Gastroesophageal sphincter (tissue), 3 donors: ENCODE results near the gene PSMG4.

Experiments used
- CTCF ChIP-seq, 4 experiments: fragments of 200-600 bp in 2 of 4; fragments of 450-650 bp in 2 of 4; sonication (generic) in 1 of 4; IDR thresholded peaks; one replicate each; pipeline ENCODE4 v1.5.1; 2017 to 2019; ENCODE audit warnings: antibody characterized with exemption in 4 of 4, mild to moderate bottlenecking in 2 of 4, moderate library complexity in 2 of 4
- POLR2A ChIP-seq, 2 donors: fragments of 450-650 bp; IDR thresholded peaks; one replicate each; pipeline ENCODE4 v1.6.1; 2017; ENCODE audit warnings: antibody characterized with exemption in 2 of 2, mild to moderate bottlenecking in 2 of 2, moderate library complexity in 1 of 2
- POLR2AphosphoS5 ChIP-seq: sonication (generic); formaldehyde crosslinking; IDR thresholded peaks from one replicate; pipeline ENCODE4 v1.6.1; 2017; ENCODE audit warnings: antibody characterized with exemption

- no peak for TF ChIP-seq CTCF (IDR thresholded peaks at IDR 0.05)
- TF ChIP-seq POLR2A (IDR thresholded peaks at IDR 0.05): no peak
- no peak for TF ChIP-seq POLR2AphosphoS5
Observed at GRCh38 chr6:3297909-3298308, 39.2 kb downstream of the PSMG4 start.
